ENCODE results near the gene OXSR1.
"Not testable (repeated sequence)": the region's sequence is repeated elsewhere in the genome, so short reads cannot be mapped to it uniquely, and the experiment has no call there.

Gene OXSR1

GRCh38 chr3:38146504-38146903 is 18.8 kb upstream of the OXSR1 start:
- no peak for DNase-seq

- no peak for DNase-seq
Observed at GRCh38 chr3:38147421-38147820, 17.9 kb upstream of the OXSR1 start.

- no peak for DNase-seq
Observed at GRCh38 chr3:38148311-38148882, 16.9 kb upstream of the OXSR1 start.

GRCh38 chr3:38149708-38150107 is 15.6 kb upstream of the OXSR1 start:
- DNase-seq, result no peak

DNA sequence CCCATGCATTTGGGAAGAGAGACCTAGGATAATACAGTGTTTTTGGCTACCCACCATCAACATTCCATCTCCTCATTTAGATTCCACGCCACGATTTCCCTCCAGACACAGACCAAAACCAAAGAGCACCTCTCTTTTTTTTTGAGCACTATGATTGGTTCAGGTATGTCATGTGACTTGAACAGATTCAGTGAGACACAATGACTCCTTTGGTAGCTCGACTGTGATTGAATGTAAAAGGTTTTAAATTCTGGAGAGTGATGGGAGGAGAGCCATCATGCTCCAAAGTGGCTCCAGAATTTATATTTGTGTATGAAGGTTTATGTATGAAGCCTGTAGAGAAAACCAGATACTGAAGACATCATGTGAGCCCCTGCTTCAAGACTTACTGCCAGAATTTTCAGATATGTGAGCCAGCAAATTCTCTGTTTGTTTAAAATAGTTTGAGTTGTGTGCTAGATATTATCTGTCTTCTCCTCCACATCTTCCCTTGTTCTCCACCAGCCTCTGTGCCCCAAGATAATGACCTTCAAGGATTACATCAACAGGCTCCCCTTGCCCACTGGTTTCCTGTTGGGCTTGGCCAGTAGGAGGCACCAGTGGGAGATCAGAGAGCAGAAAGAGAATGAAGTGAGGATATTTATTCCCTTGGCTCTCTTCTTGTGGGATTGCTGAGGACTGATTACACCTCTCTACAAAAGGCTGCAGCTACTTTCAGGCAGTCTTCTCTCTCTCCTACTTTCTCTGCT is 14.4 kb upstream of the OXSR1 start:
- no peak for DNase-seq

DNA sequence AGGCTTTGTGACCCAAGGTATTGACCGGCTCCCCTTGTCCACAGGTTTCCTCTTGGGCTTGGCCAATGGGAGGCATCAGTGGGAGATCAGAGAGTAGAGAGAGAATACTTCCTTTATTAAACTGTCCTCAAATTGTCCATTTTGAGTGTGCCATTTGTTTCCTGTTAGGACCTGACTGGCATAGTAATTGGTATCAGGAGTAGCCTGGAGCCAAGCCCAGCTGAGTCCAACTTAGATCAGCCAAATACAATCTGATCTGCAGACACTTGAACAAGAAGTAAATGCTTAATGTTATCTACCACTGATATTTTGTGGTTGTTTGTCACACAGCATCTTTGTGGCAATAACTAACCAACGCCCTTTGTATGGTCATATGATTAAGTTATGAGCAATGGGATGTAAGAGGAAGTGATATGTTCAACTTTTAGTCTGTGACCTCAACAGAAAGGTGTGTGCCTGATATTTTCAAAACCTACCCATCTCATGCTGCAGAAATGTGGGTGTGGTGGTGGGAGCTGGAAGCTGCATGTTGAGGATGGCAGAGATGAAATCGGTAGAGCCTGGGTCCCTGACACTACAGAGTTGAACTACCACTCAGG is 13.6 kb upstream of the OXSR1 start:
- no peak for DNase-seq

- no peak for DNase-seq
Observed at GRCh38 chr3:38152609-38153008, 12.7 kb upstream of the OXSR1 start.

DNA sequence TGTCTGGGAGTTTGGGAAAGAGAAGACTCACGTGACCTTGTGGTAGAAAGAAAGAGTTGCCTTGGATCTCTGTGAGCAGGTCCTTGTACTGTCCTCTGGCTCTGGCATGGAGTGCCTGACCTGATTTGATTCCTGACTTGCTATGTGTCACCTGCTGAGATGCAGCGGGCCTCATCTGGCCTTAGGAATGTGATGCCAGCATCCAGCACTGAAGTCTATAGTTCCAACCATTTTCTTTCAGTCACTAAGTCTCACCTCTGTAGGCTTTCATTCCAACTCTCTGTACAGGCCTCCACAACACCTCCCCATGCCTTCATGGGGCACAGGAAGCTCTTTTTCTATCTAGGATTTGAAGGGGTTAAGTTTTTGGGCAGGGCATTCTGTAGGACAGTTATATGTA is 12.1 kb upstream of the OXSR1 start:
- no peak for DNase-seq

- no peak for DNase-seq
Observed at GRCh38 chr3:38154033-38154494, 11.3 kb upstream of the OXSR1 start.

- no peak for DNase-seq
Observed at GRCh38 chr3:38154625-38155255, 10.6 kb upstream of the OXSR1 start.

DNA sequence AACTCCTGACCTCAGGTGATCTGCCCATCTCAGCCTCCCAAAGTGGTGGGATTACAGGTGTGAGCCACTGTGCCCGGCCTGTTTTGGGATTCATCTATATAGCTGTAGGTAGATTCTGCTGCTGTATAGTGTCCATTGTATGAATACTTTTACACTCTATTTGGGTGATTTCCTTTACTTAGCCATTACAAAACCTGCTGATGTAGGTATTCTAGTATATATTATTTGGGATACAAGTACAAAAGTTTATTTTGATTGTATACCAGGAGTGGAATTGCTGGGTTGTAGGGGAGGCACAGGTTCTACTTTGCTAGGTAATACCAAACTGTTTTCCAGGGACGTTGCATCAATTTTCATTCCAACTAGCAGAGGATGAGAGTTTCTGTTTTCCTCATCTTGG is 9.5 kb upstream of the OXSR1 start:
- no peak for DNase-seq

DNA sequence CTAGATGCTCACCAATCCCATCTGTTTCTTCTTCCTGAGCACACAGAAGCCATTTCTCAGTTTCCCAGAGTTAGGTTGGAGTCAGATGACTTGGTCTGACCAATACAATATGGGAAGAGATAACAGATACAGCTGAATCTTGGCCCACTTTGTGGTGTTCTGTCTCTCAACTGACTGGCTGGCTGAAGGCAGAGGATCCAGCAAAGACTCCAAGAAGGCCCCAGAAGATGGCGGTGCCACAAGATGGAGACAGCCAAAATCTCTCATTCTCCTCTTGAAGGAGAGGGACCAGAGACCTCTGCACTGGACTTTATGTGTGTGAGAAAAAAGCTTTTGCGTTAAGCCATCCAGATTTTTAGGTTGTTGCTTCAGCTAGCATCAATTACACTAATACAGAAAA is 8.2 kb upstream of the OXSR1 start:
- no peak for DNase-seq

- DNase-seq, result no peak
Observed at GRCh38 chr3:38157595-38157994, 7.7 kb upstream of the OXSR1 start.

DNA sequence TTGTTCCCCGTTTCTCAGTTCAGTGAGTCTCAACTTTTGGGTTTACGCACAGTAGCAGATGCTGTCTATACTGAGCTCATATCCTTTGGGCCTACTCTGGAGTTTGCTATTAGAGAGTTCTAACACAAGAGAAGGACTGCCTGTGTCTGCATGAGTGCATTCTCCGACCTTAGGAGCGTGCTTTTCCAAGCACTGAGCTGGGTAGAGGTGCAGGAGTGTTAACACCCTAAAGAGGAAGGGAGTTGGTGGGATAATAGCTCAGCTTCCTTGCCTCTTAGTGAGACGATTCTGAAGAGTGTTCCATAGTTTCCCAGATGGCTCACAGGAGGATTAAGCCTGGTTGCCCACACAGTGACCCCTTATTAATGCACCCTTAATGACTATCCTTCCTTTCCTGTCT is 6.9 kb upstream of the OXSR1 start:
- DNase-seq, result no peak

DNA sequence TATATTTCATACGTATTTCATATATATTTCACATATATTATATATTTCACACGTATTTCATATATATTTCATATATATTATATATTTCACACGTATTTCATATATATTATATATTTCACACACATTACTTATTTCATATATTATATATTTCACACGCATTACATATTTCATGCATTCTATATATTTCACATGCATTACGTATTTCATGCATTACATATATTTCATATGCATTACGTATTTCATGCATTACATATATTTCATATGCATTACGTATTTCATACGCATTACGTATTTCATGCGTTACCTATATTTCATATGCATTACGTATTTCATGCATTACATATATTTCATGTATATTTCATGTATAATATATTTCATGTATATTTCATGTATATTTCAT is 4.6 kb upstream of the OXSR1 start:
- DNase-seq, result not testable (repeated sequence)

DNA sequence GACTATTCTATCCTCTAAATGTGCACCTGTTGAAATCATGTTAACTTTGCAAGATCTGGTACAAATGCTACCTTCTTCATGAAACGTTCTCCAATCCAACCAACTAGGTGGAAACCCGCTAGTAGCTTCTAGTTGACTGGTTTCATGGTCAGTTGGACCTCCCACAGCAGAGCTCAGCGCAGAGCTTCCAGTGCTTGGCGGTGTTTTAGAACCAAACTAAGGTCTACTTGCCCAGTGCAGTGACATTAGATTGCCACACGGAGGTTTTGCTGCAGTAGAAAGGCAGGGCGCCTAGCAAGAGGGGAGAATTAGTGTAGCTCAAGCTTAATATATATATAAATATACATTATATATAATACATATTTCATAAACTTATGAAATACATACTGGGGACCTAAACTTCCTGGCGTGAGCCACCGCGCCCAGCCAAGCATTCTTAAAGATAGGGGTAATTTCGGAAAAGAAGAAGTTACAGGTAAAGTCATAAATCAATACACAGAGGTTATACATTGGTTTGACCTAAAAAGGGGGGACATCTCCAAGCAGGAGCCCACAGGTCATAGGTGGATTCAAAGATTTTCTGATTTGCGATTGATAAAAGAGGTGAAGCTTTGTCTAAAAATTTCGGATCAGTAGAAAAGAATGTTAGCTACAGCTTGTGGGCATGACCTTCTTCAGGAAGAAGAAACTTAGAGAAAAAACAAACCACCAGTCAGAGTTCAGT is 2.1 kb upstream of the OXSR1 start:
- no peak for DNase-seq

GRCh38 chr3:38163841-38164642 is 1.3 kb upstream of the OXSR1 start:
- no peak for DNase-seq

DNA sequence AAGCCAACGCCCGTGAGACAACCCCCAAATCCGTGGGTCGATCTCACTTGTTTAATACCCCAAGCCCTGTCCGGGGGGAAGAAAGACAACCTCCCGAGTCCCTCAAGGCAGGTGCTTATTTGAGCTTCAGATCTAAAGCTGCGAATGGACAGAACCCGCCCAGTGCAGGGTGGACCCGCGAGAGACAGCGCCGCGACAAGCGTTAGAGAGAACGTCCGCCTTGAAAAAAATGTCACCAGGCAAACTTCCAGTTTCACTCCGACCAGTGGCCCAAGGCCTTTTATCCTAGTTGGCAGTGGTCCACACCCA is 740 bp upstream of the OXSR1 start:
- no peak for DNase-seq

DNA sequence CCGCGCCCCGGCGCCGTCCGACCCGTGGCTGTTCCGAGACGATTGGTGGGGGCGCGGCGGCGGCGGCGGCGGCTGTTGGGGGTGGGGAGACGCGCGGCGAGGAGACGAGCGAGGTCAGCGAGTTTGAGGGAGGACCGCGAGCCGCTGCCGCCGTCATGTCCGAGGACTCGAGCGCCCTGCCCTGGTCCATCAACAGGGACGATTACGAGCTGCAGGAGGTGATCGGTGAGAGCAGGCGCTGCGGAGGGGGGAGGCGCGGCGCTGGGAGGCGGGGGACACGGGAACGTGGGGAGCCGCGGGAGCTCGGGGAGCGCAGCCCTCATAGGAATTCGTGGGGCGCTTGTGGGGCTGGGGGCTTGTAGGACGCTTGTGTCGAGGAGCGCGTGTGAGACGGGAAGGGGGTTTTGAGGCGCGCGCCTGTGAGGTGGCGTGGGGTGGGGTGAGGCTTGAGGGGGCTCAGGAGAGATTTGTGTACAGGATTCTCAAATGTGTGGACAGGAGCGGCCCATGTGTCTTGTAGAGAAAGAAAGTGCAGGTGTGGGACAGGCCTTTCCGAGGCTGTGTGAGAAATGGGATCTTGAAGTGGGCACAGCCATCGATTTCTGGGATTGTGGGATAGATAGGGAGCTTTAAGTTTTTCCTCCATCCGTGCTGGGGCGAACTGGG is 518 bp downstream of the OXSR1 start:
- DNase-seq, result no peak

DNA sequence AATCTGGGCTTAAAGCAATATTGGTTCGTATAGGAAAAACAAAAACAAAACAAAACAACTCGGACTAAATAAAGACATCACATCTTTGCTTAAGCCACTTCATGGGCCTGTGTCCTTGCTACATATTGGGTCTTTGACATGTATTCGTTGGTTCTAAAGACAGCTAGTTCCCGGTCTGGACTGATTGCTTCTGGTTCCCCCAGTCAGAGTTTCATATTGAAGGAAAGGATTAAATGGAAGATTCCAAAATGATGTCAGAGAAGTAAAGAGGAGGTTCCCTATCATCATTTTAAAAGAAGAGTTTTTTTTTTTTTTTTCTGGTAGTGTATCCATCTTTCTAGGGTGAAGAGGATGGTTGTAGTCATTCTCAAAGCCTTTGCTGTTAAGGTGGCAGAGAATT is 2.3 kb downstream of the OXSR1 start:
- no peak for DNase-seq

DNA sequence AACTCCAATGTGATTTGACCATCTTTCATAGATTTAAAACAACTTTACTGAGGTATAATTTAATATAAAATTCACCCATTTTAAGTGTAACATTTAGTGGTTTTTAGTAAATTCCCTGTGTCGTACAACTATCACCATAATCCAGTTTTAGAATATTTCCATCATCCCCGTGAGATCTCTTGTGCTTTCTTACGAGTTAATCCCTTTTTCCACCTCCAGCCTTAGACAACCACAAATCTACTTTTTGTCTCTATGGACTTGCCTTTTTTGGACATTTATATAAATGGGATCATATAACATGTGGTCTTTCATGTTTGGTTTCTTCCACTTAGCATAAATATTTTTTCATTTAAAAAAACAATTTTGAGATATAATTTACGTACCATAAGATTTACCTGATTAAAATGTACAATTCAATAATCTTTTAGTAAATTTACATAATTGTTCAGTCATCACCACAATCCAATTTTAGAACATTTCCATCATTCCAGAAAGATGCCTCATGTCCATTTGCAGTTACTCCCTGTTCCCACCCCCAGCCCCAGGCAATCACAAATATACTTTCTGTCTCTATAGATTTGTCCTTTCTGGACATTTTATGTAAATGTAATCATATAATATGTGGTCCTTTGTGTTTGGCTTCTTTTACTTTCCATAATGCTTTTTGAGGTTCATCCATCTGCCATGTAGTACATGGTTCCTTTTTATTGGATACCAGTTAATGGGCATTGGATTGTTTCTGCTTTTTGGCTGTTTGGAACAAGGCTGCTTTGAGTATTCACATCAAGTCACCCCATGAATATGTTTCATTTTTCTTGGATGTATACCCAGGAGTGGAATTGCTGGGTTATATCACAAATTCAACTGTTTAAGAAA is 3.1 kb downstream of the OXSR1 start:
- DNase-seq, result no peak

All from right forelimb (tissue), 1 donor.